Measurements from ENCODE around the gene PPFIA3. TPM values are rescaled to one million over a fixed set of nuclear protein-coding genes. Genes with fewer than 3 reads are reported as not detected.
"Not testable (repeated sequence)": the region's sequence is repeated elsewhere in the genome, so short reads cannot be mapped to it uniquely, and the experiment has no call there.

The PPFIA3 gene
- total RNA-seq, 1 experiment from 2014 or later, result 3.4 TPM

DNA sequence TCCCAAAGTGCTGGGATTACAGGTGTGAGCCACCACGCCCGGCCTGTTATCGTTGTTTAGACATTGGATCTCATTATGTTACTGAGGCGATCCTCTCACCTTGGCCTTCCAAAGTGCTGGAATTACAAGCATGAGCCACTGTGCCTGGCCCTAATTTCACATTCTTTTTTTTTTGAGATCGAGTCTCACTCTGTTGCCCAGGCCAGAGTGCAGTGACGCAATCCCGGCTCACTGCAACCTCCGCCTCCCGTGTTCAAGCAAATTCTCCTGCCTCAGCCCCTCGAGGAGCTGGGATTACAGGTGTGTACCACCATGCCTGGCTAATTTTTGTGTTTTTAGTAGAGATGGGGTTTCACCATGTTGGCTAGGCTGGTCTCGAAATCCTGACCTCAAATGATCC is 3.9 kb downstream of the PPFIA3 start:
- DNase-seq (ENCODE audit: low spot score), result not testable (repeated sequence)

DNA sequence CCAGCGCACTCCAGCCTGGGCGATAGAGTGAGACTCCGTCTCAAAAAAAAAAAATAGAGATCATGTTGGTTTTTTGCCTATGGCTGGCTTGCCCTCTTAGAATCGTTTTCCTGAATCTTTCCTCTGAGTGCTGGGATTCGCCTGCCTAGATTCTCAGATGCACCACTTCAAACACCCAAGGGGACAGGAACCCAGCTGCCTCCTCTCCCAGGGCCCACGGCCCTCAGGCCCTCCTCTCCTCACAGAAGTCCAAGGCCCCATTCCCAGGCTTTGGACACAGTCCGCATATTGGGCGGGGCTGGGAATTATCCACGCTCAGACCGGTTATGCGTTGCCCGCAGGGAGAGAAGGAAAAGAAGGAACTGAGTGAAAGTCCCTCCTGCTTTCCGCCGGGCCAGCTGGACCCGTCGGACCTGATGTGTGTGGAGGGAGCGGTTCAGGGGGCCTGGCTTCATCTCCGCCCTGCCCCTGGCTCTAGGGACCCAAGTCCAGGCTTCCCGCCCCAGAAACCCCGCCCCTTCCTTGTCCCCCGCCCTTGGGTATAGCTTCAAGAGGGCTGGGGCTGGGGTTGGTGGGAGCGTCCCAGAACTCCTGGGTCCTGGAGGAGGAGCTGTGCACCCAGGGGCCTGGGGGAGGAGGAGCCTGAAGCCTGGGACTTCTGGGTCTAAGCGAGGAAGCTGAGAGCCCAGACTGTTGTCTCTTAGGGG is 5.8 kb downstream of the PPFIA3 start:
- DNase-seq (ENCODE audit: low spot score), result no peak

DNA sequence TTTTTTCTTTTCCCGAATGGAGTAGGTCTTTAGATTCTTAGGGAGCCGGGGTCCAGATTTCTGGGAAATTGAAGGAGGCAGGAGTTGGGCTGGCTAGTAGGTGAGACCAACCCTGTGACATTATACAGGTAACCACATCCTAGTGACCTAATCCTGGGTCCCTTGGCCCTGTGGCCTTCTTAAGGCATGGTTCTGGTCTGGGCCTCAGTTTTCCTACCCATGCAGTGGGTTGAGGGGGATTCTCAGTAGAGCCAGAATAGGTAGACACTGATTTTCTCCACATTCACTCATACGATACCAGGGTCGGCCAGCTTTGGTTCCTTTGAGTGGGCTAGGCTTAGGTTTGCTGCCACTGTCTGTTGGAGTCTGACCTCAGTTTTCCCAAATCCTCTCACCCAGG is 7.2 kb downstream of the PPFIA3 start:
- DNase-seq (ENCODE audit: low spot score), result no peak

DNA sequence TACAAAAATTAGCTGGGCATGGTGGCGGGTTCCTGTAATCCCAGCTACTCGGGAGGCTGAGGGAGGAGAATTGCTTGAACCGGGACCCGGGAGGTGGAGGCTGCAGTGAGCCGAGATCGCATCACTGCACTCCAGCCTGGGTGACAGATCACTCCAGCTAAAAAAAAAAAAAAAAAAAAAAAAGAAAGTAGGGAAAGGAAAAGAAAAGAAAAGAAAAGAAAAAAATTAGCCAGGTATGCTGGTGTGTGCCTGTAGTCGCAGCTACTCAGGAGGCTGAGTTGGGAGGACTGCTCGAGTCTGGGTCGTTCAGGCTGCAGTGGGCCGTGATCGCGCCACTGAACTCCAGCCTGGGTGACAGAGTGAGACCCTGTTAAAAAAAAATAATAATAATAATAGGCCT is 7.9 kb downstream of the PPFIA3 start:
- not testable (repeated sequence) for DNase-seq (ENCODE audit: low spot score)

DNA sequence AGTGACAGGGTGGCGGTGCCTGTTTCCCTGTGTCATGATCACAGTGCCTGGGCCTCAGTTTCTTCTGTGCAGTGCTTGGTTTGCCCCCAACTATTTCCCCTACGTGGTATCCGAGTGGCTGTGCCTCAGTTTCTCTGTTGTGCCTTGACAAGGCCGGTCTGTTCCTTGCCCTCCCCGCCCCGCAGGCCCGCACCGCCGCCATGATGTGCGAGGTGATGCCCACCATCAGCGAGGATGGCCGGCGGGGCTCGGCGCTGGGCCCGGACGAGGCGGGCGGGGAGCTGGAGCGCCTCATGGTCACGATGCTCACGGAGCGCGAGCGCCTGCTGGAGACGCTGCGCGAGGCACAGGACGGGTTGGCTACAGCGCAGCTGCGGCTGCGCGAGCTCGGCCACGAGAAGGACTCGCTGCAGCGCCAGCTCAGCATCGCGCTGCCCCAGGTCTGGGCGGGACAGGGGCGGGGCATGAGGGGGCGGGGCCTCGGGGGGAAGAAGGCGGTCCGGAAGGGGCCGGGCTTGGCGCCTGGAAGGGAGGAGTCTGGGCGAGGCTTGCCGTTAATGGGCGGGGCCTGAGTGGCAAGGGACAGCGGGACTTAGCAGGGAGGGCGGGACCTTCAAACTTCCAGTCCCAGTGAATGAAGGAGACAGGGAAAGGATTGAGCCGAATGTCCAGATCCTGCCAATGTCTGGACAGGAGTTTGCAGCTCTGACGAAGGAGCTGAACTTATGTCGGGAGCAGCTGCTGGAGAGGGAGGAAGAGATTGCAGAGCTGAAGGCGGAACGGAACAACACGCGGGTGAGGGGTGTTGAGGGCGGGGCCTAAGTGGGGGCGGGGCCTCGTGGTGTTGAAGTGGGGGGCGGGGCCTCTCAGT is 8.6 kb downstream of the PPFIA3 start:
- peak; percentile 87 for DNase-seq (ENCODE audit: low spot score)

DNA sequence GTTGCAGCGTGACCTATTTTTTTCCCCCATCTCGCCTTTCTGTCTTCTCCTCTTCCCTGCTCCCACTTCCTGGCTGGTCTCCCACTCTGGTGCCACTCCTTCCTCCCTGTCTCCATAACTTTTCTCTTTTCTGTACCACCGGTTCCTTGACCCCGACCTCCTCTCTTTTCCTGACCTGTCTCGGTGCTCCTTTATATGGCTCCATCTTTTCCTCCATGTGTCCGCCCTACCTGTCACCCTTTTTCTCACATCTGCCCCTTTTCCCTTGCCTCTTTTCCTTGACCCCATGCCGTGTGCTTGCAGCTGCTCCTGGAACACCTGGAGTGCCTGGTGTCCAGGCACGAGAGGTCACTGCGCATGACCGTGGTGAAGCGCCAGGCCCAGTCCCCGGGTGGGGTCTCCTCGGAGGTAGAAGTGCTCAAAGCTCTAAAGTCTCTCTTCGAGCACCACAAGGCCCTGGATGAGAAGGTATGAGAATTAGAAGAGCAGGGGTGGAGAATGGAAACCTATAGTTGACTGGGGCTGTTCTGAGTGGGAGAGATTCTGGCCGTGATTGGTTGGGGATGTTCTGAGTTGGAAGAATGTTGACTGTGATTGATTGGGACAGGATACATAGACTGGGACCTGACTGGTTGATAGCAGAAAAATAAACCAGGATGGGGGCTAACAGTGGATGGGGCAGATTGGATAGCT is 9.3 kb downstream of the PPFIA3 start:
- no peak for DNase-seq (ENCODE audit: low spot score)

DNA sequence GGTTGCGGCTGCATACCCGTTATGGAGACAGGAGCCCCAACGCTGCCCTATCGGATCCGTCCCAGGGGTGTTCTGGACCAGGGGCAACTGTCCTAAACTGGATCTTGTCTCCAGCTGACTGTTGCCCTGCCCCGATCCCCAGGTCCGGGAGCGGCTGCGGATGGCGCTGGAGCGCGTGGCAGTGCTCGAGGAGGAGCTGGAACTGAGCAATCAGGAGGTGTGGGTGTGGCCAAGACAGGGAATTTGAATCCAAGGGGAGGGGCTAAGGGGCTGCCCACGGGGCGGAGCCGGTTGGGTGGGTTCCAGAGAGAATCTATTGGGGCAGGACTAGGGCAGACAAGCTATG is 9.9 kb downstream of the PPFIA3 start:
- DNase-seq (ENCODE audit: low spot score), result no peak

DNA sequence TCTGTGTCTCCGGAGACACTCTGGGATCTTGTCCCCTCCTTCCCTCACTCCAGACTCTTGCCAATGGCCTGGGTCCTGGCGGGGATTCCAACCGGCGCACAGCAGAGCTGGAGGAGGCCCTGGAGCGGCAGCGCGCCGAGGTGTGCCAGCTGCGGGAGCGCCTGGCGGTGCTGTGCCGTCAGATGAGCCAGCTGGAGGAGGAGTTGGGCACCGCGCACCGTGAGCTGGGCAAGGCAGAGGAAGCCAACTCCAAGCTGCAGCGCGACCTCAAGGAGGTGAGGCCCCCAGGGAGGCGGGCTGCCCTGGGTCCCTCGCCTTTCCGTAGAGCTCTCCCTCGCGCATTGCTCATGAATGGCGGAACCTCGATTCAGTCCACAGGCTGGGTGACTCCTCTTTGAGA is 11.0 kb downstream of the PPFIA3 start:
- DNase-seq (ENCODE audit: low spot score), result no peak

DNA sequence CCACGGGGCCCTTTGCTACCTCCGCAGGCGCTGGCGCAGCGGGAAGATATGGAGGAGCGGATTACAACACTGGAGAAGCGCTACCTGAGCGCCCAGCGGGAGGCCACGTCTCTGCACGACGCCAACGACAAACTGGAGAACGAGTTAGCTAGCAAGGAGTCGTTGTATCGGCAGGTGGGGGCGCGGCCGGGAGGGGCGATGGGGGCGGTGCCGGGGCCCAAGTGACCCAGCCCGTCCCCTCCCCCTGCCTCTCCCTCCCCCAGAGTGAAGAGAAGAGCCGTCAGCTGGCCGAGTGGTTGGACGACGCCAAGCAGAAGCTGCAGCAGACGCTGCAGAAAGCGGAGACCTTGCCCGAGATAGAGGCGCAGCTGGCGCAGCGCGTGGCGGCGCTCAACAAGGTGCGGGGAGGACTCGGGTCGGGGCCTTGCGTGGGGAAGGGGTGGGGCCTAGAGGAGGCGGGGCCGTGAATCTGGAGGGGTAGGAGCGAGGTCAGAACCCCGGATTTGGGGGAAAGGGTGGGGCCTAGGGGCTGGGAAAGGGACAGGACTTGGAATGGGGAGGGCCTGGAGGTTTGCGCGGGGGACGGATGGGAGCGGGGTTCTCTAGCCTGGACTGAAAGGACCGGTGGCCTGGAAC is 13.7 kb downstream of the PPFIA3 start:
- no peak for DNase-seq (ENCODE audit: low spot score)

DNA sequence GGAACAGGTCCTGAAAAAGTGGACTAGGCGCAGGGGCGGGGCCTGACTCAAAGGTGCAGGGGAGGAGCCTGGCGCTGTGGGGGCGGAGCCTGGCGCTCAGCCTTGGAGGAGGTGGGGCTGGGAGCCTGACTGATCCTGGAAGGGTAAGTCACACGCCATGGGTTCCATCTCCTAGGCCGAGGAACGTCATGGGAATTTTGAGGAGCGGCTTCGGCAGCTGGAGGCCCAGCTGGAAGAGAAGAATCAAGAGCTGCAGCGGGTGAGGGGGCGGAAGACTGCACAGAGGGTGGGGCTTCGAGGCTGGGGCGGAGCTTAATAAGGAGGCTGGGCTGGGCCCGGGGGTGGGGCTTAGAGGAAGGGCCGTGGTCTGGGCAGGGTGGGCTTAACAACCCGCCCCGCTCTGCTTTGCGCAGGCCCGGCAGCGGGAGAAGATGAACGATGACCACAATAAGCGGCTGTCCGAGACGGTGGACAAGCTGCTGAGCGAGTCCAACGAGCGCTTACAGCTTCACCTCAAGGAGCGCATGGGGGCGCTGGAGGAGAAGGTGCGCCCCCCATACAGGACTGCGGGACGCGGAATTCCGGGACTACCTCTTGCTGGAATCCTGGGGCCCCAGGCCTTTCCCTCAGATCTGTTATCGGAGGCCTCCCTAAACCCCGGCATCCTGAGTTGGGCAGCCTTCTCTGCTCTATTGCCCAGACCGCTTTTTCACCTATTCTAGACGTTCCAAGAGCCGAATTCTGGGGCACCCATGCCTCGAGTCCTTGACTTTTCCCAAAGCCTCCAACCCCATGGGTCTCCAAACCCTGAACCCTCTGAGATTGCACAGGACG is 14.5 kb downstream of the PPFIA3 start:
- no peak for DNase-seq (ENCODE audit: low spot score)

DNA sequence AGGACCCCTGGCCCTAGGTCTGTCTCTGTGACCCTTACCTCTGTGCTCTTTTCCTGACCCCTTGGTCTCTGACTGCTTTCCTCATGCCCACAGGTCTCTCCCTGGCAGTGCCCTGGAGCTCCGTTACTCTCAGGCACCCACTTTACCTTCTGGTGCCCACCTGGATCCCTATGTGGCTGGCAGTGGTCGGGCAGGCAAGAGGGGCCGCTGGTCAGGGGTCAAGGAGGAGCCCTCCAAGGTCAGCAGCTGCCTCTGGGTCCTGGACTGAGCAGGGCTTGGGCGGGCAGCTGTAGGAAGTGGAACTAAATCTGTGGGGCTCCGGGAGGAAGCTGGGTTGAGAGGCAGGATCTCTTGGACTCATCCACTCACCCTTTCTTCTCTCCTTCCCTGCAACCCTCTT is 16.3 kb downstream of the PPFIA3 start:
- DNase-seq (ENCODE audit: low spot score), result no peak

DNA sequence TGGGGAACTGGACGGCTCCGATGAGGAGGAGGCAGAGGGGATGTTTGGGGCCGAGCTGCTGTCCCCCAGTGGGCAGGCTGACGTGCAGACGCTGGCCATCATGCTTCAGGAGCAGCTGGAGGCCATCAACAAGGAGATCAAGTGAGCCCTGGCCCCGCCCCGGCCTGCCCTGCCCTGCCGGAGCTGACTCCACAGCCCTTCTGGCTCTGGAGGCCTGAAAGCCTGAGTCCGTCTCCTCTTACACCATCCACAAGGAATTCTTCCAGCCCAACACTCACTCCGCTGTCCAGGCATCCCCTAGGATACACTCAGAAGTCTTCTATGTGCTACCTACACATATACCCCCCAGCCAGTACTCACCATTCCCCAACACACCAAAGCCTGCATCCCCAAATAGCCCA is 17.4 kb downstream of the PPFIA3 start:
- no peak for DNase-seq (ENCODE audit: low spot score)

DNA sequence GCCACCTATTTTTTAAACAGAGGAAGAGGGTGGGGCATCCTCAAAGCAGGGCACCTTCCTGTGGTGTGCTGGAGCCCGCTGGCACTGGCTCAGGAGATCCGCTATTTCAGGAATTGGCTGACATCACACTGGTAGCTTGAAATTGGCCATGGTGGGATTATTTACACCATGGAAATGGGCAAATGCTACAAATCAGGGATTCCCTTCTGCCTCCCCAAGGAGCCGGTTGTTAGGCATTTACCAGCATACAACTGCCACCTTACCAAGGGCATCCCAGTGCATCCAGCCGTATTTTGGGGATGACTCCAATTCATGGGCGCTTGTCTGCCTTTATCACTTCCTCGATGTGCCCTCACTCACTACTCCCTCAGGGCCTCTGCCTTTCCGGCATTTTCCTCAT is 21.6 kb downstream of the PPFIA3 start:
- DNase-seq (ENCODE audit: low spot score), result no peak

DNA sequence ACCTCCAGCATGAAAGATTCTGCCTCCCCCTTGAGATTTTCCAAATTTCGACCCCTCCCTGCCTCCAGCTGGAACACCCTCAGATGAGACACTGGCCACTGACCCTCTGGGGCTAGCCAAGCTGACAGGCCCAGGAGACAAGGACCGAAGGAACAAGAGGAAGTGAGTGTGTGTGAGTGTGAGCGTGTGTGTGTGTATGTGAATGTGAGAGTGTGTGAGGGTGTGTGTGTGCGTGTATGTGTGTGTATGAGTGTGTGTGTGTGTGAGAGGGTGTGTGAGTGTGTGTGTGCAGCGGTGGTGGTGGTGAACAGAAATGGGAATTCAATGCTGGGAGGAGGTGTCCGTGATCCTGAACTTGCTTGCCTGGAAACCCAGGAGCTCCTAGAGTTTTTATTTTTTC is 22.0 kb downstream of the PPFIA3 start:
- no peak for DNase-seq (ENCODE audit: low spot score)

DNA sequence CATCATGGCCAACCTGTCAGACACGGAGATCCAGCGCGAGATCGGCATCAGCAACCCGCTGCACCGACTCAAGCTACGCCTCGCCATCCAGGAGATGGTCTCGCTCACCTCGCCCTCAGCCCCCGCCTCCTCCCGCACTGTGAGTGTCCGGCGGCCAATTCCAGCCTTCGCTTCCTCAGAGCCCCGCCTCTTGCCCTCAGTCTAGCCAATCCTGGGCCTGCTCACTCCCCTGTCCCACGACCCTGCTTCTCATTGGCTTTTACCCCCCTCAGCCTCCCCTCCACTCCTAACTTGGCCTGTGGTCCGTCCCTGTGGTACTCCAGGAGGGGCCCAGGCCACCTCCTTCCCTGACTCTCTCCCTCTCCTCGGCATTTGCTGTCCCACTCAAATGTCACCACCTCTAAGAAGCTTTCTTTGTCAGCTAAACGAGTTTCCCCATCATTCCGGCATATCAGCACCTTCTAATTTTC is 23.6 kb downstream of the PPFIA3 start:
- DNase-seq (ENCODE audit: low spot score), result peak; percentile 84

DNA sequence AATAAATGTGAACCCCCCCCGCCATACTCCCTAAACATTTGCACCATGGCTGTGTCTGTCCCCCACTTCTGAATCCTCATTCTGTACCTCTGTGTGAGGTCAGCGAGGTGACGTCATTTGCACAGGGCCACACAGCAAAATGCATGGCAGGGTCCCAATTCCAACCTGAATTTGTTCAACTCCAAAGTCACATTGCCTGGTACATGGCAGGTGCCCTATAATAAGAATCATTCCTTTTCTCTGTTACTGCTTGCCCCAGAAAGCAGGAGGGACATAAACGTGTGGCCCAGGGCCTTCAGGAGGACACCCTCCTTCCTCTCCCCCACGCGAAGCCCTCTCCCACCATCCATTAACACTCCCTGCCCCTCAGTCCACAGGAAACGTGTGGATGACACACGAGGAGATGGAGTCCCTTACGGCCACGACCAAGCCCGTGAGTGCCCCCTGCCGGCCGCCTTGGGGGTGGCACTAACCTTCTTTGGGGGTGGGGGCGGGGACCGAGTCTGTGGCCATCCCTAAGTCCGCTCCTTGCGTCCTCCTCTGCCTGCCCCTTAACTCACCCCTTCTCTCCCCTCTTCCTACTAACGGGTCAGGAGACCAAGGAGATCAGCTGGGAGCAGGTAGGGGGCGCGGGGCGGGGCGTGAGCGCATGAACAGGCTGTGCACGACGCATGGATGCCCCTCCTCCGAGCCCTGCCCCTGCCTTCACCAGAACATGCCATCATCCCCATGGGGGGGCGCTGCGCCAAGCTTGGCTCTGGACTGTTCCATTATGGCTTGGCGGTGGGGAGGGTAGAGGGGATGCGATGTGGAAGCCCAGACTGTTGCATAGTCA is 26.4 kb downstream of the PPFIA3 start:
- DNase-seq (ENCODE audit: low spot score), result peak; percentile 36

DNA sequence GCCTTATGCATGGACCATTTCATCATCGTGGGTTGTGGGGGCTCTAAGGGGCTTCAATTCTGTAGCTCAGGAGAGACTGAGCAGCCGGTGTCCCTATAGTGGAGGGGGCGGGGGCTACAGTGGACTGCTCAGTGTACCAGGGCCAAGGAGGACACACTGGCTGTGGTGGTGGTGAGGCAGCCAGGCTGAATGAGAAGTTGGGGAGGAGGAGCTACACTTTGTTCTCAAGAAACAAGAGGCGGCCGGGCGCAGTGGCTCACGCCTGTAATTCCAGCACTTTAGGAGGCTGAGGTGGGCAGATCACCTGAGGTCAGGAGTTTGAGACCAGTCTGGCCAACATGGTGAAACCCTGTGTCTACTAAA is 27.0 kb downstream of the PPFIA3 start:
- DNase-seq (ENCODE audit: low spot score), result not testable (repeated sequence)

DNA sequence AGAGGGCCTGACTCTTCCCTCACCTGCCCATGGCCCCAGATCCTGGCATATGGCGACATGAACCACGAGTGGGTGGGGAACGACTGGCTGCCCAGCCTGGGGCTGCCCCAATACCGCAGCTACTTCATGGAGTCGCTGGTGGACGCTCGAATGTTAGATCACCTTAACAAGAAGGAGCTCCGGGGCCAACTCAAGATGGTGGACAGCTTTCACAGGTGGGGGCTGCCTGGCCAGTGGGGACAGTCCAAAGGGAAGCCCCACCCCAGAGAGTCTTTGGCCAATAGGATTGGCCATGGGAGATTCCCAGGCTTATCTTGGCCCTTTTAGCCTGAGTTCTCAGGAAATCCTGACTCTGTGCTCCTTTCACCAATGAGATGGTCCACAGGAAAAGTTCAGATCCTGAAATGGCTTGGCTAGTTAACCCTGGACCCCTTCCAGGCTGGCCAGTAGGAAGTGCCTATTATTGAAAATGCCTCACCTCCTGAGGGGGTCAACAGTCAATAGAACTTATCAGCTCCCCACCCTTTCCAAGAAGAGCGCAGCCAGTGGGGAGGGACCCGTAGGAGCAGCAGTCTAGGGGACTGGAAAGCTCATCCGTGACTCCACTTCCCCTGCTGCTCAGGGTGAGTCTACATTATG is 28.8 kb downstream of the PPFIA3 start:
- DNase-seq (ENCODE audit: low spot score), result no peak

DNA sequence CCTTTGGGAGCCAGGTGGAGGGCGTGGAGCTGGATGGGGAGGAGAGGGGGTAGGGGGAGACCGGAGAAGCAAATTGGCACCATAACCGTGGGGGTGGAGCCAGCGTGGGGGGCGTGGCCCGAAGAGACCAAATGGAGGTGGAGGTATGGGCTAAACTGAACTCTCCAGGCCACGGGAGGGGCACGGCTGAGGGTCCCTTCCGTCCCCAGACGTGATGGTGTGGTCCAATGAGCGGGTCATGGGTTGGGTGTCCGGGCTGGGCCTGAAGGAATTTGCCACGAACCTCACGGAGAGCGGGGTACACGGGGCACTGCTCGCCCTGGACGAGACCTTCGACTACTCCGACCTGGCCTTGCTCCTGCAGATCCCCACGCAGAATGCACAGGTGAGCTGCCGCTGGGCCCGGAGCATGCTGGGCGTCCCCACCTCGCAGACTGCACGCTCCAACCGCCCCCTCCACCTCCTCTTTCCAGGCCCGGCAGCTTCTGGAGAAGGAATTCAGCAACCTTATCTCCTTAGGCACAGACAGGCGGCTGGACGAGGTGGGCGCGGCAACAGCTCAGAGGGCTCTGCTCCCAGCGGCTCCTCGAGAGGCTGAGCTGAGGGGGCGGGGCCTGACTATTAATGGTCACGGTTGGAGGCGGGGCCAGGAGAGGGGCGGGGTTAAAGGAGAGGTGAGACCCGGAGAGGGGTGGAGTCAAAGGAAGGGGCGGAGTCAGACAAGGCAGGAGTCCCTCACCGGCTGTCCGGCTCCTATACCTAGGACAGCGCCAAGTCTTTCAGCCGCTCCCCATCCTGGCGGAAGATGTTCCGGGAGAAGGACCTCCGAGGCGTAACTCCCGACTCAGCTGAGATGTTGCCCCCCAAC is 29.7 kb downstream of the PPFIA3 start:
- DNase-seq (ENCODE audit: low spot score), result peak; percentile 87
